Esophagus mucosa (tissue), 1 donor: Measurements from ENCODE around the gene PABPN1. TPM values are rescaled to one million over a fixed set of nuclear protein-coding genes. Genes with fewer than 3 reads are reported as not detected.

Experiments
- ATAC-seq: fragments of 200-7000 bp; cut with Tn5 transposase; one replicate; pipeline ENCODE4 v1.9.1; 2020
- total RNA-seq: library from RNA; stranded (reverse); gene quantifications from one replicate; pipeline ENCODE4 v1.2.4, GENCODE V29; 2023
- donor health status: DM: yes; HTN: yes; CAD: no.

PABPN1 gene
- total RNA-seq, 1 donor from 2014 or later, result 77.7 TPM

DNA sequence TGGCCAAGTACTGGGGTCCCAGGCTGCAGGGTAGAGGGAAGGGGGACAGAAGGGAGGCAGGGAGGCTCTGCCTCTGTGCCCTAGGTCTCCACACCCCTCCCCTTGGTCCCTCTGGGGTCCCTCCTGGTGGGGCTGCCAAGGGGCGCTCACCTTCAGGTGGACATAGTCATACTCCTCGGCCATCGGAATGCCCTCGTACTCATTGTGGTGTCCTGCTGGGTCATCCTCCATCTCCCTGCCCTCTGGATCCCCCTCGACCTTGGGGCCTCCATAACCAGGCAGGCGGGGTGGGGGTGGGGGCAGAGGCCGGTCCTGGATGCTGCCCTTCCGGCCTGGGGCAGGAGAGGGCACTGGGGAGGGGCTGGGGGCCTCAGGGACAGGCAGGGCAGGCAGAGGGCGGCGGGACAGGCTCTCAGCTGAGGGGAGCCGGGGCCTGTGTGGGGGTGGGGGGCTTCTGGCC, 37.9 kb downstream of the PABPN1 start:
- no peak for ATAC-seq

DNA sequence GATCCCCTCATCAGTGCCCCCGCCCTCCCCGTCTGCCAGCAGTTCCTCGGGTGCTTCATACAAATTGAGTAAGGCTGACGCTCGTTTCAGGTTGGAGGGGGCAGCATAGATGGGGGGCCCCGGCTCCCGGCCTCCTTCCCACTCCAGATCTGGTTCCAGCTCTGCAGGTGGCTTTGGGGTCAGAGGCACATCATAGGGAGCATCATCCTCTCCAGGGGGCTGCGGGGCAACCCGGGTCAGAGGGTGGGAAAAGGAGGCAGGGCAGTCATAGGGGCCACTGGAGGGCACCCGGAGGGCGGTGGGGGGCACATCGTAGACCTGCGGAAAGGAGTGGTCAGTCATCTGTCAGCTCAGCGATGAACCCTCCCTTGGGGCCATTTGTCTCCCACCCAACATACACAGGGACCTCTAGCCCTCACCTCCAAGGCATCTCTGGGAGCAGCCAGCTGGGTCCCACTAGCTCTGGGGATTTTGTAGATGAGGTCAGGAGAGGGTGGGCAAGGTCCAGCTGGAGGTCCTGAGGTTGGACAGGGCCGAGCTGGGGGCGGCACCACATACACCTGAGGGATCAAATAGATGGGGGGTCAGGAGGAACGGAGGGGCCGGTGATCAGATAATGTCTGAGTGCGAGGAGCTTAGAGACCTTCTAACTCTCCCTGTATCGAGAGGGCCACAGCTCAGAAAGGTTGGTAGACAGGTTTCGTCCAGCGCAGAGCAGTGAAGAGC, 38.6 kb downstream of the PABPN1 start:
- ATAC-seq, result no peak

DNA sequence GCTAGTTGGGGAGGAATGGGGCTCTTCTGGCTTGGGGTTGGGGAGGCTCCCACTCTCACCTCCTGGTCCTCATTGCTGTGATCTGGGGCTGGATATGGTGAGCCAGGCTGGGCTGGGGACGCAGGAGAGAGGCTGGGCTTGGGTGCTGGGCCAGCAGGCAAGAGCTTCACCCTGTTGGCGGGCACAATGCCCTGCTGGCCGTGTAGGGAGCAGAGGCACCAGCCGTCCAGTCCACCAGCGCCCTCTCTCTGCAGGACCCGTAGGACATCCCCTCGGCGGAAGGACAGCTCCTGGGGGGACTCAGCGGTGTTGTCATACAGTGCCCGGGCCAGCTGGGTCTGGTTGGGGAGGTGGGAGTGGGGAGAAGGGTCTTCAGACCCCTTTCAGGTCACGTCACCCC, 39.2 kb downstream of the PABPN1 start:
- no peak for ATAC-seq

DNA sequence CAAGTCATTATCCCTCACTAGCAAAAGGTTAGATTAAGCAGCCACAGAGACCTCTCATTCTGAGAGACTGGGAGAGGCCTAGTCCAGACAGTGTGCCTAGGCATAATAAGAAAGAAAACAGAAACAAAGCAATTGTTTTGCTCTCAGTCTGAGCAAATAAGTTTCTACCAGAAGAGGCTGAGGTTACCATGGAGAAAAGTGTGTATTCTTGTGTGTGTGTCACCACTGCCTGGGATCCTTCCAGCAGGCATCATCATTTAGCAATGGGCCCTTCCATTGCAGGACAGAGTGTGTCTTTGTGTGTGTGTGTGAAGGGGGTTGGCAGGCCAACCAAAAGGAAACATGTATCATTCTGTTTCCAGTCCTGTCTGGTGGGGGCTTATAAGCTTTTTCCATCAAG, 40.1 kb downstream of the PABPN1 start:
- ATAC-seq, result no peak

DNA sequence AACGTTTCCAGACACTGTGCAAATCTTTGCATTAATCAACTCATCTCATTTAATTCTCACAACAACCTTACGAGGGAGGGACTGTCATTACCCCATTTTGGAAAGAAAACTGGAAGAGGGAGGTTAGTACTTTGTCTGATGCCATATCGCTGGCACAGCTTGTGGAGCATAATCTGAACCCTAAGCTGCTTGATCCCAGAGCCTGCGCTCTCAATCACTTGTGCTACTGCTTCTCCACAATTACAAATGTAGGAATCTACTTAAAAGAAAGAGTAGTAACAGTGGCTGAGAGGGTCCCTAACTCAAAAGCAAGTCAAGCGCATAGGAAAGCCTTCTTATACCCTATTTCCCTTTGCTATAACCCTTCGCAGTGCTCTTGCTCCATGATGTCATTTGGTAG, 40.5 kb downstream of the PABPN1 start:
- no peak for ATAC-seq

DNA sequence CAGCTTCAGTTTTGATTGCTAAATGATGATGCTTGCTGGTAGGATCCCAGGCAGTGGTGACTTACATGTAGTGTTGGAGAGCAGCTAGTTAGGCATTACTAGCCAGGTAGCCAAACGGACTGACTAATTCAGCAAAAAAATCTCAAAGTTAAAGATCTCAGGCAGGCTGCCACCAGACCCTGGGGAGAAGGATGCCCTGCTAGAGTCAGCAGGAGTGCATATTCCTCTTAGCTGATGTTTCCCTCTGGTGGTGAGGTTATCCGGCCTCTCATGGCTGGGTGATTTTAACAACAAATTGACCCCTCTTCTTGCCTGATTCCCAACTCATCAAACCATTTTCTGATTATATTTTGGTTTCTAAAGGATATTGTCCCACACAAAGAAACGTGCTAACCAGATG, 40.9 kb downstream of the PABPN1 start:
- ATAC-seq, result no peak

DNA sequence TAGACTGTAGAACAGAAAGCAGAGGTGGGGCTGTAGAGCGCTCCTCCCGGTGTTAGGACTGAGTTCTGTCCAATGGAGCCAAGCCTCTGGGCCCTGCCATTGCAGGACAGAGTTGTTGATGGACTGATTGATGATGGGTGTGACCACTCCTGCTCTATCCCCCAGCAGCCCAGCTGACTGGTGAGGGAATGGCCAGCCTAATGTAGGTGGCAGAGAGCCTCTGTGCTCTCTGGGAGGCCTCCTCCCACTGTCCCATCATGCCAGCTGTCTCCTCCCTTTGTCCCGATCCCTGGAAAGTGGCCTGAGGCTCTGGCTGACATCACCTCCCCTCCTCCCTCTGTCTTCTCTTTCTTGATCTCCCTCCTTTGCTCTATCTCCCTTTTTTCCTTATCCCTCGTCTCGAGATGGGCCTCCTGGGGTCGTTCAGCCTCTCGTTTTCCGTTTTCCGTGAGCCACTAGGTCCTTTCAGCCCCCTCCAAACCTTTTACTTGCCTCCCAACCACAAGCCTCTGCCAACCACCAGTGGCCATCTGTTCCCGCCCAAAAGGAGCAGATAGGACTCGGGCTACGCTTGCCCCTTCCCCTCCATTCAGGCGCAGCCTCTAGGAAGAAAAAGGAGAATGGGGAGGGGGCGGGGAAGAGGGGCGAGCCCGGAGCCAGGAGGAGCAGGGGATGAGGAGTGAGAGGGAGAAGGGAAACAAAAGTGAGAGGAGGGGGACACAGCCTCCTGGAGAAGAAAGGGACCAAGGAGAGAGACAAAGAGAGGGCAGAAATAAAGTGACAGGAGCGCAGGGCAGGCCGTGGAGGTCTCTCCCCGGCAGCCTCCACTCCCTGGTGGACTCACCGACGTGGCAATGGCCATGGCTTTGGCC, 43.1 kb downstream of the PABPN1 start:
- peak; percentile 35 for ATAC-seq

DNA sequence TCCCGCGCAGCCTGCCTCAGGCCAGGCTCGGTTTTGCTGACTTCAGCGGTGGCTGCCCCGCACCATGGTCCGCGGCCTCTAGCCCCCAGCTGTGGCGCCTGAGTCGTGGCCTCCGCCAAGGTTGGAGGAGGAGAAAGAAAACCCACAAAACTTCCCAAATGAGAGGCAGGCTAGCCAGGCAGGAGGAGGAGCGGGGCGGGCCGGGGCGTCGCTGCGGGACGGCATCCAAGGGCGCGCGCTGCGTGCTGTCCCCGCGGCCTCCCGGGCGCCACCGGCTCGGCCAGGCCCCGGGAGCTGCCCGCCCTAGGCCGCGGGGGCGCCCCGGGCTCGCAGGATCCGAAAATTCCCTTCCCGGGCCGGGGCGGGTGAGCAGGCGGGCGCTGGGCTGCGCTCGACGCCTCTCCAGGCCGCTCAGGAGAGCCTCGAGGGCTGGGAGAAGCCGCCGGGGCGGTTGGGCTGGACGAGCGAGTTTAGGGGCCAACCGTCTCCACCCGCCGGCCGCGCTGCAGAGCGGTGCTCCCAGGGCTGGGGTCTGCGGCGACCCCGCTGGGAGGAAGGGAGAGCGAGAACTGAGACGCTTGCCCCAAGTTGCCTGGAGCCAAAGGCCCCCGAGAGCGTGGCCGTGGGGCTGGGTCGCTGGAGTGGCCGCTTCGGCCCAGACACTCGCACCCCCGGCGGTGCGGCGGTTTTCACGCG, 43.9 kb downstream of the PABPN1 start, which contains the start of gene EFS:
Gene EFS (minus strand): TSS at position 137 of the 696 bp plus-strand sequence. CDS start 147 bp downstream, outside the sequence.
- ATAC-seq, result peak; percentile 84

DNA sequence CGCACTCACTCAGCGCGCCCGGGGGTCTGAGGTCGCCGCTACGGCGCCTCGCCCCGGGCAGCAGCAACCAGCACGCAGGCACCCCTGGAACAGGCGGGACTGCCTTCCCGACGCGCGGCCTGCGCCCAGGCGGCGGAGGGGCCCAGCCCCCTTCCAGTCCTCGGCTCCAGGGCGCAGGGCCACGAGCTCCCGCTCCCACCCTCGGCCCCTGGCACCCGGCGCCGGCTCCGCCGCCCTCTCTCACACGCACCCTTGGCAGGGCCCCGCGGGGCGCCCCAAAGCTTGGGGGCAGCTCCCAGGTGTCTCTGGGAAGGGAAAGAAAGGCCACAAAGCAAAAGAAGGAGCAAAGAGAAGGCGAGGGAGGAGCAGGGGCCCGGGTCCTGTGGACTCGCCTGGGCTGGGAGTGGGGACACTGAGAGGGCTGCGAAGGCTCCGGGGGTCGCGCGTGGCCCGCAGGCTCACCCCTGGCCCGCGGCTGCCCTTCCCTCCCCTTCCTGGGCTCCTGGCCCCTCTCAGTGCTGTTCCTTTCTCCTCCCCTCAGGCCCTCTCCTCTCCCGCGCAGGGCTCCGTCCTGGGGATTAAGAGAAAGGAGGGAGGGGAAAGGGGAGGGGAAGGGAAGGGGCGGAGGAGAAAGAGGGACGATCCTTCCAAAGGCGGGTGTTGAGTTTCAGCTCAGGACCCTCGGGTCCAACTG, 44.6 kb downstream of the PABPN1 start:
- peak; percentile 70 for ATAC-seq

DNA sequence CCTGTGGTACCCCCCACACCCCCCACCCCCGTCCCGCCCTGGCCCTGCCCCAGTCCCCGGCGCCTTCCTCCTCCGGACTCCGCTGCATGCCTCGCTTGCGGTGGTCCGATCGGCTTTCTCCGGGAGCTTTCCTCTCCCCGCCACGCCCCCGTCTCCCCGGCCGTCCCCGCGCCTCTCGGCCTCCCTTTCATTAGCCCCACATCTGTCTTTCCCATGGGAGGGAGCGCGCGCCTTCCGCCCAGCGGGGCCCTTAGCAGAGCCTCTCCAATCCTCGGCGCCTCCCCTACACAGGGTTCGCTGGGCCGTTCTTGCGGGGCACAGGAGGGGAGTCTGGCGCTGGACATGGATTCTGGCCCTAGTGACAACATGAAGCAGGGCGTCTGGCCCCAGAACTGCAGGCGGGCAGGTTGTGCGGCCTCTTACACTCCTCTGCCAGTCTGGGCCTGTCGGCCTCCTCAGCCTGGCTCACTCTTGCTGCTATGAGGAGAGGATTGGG, 45.2 kb downstream of the PABPN1 start:
- ATAC-seq, result peak; percentile 75

DNA sequence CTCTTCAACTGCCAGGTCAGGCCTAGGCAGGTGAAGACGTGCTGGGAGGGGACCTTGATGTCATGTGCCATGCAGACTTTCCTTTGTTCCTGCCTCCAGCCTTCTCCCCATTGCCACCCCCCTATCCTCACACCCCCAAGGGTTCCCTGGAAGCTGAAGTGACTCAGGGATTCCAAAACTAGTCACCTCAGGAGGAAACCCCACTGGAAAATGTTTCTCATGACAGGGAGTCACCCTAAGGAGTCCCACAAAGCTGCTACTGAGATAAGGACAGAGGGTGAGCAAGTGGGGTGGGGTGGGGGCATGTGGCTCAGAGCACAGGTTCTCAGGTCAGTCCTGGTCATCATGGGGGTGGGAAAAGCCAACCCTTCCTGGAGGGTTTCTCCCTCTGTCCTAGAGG, 49.0 kb downstream of the PABPN1 start:
- no peak for ATAC-seq

DNA sequence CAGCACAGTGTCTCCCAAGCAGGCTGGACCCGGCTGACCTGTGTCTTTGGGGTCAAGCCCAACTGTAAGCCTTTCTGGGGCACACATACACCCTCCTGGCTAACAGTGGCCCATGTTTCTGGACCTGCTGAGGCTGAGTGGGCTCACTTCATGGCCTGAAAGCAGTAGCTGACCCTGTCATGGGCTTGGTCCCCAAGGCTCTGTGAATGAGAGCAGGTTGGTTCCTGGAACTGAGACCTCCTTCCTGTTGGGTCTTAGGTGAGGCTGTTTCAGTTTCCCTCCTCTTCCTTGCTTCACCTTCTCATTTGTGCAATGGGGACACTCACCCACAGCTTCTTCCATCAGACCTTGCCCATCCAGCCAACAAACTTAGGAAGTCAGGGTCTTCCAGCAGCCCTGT, 50.6 kb downstream of the PABPN1 start:
- no peak for ATAC-seq

DNA sequence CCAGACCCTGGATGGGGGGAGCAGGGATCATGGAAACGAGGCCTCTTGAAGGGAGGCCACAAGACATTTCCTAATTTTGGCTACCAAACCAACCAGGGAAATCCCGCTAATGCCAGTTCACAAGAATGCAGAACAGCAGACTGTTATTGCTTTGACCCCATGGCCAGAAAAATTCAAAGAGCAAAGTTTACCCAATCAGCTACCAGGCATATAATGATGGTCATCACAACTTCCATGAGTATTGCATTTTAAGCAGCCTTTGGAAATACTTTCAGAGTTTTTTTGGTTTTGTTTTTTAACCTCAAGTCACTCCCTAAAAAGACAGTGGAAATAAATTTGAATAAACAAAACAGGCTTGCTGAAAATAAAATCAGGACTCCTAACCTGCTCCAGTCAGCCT, 51.3 kb downstream of the PABPN1 start, which contains the start of gene IL25:
Gene IL25 (plus strand): TSS at position 301 of the 400 bp plus-strand sequence.
- ATAC-seq, result no peak

DNA sequence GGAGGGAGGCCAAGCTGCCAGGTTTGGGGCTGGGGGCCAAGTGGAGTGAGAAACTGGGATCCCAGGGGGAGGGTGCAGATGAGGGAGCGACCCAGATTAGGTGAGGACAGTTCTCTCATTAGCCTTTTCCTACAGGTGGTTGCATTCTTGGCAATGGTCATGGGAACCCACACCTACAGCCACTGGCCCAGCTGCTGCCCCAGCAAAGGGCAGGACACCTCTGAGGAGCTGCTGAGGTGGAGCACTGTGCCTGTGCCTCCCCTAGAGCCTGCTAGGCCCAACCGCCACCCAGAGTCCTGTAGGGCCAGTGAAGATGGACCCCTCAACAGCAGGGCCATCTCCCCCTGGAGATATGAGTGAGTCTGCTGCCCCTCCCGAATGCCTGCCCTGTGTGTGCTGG, 51.8 kb downstream of the PABPN1 start:
- ATAC-seq, result no peak

Other genes with a start within 250 kb of the PABPN1 start
- gene ACIN1, start 226.3 kb upstream of the PABPN1 start, total RNA-seq, result 82.5 TPM
- 34.7 TPM for gene C14orf119, start 226.0 kb upstream of the PABPN1 start, total RNA-seq
- not detected for gene CIROP, start 216.5 kb upstream of the PABPN1 start, total RNA-seq
- gene CEBPE, start 202.2 kb upstream of the PABPN1 start, total RNA-seq, result not detected
- 51.1 TPM for gene SLC7A8, start 137.8 kb upstream of the PABPN1 start, total RNA-seq
- gene RNF212B, start 83.5 kb upstream of the PABPN1 start, total RNA-seq, result not detected
- gene HOMEZ, start 35.3 kb upstream of the PABPN1 start, total RNA-seq, result 9.6 TPM
- gene PPP1R3E, start 18.6 kb upstream of the PABPN1 start, total RNA-seq, result 5.1 TPM
- gene BCL2L2, start 14.6 kb upstream of the PABPN1 start, total RNA-seq, result 29.1 TPM
- 2.0 TPM for gene SLC22A17, start 31.4 kb downstream of the PABPN1 start, total RNA-seq
- gene EFS, start 43.7 kb downstream of the PABPN1 start, total RNA-seq, result 27.6 TPM
- gene IL25, start 51.4 kb downstream of the PABPN1 start, total RNA-seq, result not detected
- not detected for gene CMTM5, start 55.6 kb downstream of the PABPN1 start, total RNA-seq
- not detected for gene MYH6, start 86.8 kb downstream of the PABPN1 start, total RNA-seq
- 0.72 TPM for gene MYH7, start 114.2 kb downstream of the PABPN1 start, total RNA-seq
- 20.4 TPM for gene NGDN, start 148.2 kb downstream of the PABPN1 start, total RNA-seq
- gene ZFHX2, start 230.3 kb downstream of the PABPN1 start, total RNA-seq, result 0.44 TPM
- gene THTPA, start 234.8 kb downstream of the PABPN1 start, total RNA-seq, result 7.6 TPM
- 81.3 TPM for gene AP1G2, start 246.3 kb downstream of the PABPN1 start, total RNA-seq